ENCODE measurements around the gene ARSA.
"Not testable (repeated sequence)": the region's sequence is repeated elsewhere in the genome, so short reads cannot be mapped to it uniquely, and the experiment has no call there.

Gene ARSA

GRCh38 chr22:50671641-50672040 lies 43.7 kb upstream of the ARSA start:
- H3K27me3 ChIP-seq (ENCODE audit: insufficient read depth, low read length) = peaks cover 36% of the 10 kb centered on the region
- no peaks in the 10 kb centered on the region for H3K36me3 ChIP-seq (ENCODE audit: insufficient read depth, low read length)
- 89% methylated on average over 11 of the region's 11 CpGs for WGBS
- no peaks in the 10 kb centered on the region for H3K4me1 ChIP-seq (ENCODE audit: insufficient read depth, low read length)
- no peaks in the 10 kb centered on the region for H3K9me3 ChIP-seq (ENCODE audit: insufficient read depth, low read depth, low read length)
- no peak overlapping the region for H3K27ac ChIP-seq (ENCODE audit: low read depth, low read length)
- no peak overlapping the region for H3K4me3 ChIP-seq (ENCODE audit: low read length)
- no peak overlapping the region for H3K9ac ChIP-seq (ENCODE audit: low read depth, low read length)

- H3K9ac ChIP-seq (ENCODE audit: low read depth, low read length) = no peak overlapping the region
- no peak overlapping the region for H3K27ac ChIP-seq (ENCODE audit: low read depth, low read length)
- peaks cover 32% of the 10 kb centered on the region for H3K27me3 ChIP-seq (ENCODE audit: insufficient read depth, low read length)
- WGBS = 73% methylated on average over 10 of the region's 10 CpGs
- no peak overlapping the region for H3K4me3 ChIP-seq (ENCODE audit: low read length)
- no peaks in the 10 kb centered on the region for H3K9me3 ChIP-seq (ENCODE audit: insufficient read depth, low read depth, low read length)
- H3K4me1 ChIP-seq (ENCODE audit: insufficient read depth, low read length) = no peaks in the 10 kb centered on the region
- no peaks in the 10 kb centered on the region for H3K36me3 ChIP-seq (ENCODE audit: insufficient read depth, low read length)
These were observed 43.1 kb upstream of the ARSA start for GRCh38 chr22:50670914-50671538.

- no peaks in the 10 kb centered on the region for H3K4me1 ChIP-seq (ENCODE audit: insufficient read depth, low read length)
- H3K27me3 ChIP-seq (ENCODE audit: insufficient read depth, low read length) = peaks cover 26% of the 10 kb centered on the region
- no peak overlapping the region for H3K9ac ChIP-seq (ENCODE audit: low read depth, low read length)
- H3K36me3 ChIP-seq (ENCODE audit: insufficient read depth, low read length) = no peaks in the 10 kb centered on the region
- 79% methylated on average over 4 of the region's 4 CpGs for WGBS
- no peaks in the 10 kb centered on the region for H3K9me3 ChIP-seq (ENCODE audit: insufficient read depth, low read depth, low read length)
- H3K4me3 ChIP-seq (ENCODE audit: low read length) = no peak overlapping the region
- H3K27ac ChIP-seq (ENCODE audit: low read depth, low read length) = no peak overlapping the region
These were observed 42.6 kb upstream of the ARSA start for GRCh38 chr22:50670513-50670912.

GRCh38 chr22:50665738-50666137 lies 37.8 kb upstream of the ARSA start:
- Histone ChIP-seq H3K9me3 (ENCODE audit: insufficient read depth, low read depth, low read length) (no peaks in the 10 kb centered on the region), H3K4me3 (ENCODE audit: low read length) (no peak overlapping the region), H3K9ac (ENCODE audit: low read depth, low read length) (no peak overlapping the region), H3K27me3 (ENCODE audit: insufficient read depth, low read length) (peaks cover 2% of the 10 kb centered on the region; the same call in 1 of the 2 replicates), H3K36me3 (ENCODE audit: insufficient read depth, low read length) (no peaks in the 10 kb centered on the region), H3K27ac (ENCODE audit: low read depth, low read length) (no peak overlapping the region), H3K4me1 (ENCODE audit: insufficient read depth, low read length) (no peaks in the 10 kb centered on the region)
- 87% methylated on average over 2 of the region's 2 CpGs for WGBS

GRCh38 chr22:50665212-50665611 lies 37.3 kb upstream of the ARSA start:
- H3K9ac ChIP-seq (ENCODE audit: low read depth, low read length) = no peak overlapping the region
- 92% methylated on average over 12 of the region's 12 CpGs for WGBS

GRCh38 chr22:50660306-50660705 lies 32.4 kb upstream of the ARSA start:
- Histone ChIP-seq H3K27me3 (ENCODE audit: insufficient read depth, low read length) (peaks cover 3% of the 10 kb centered on the region; the same call in 1 of the 2 replicates), H3K27ac (ENCODE audit: low read depth, low read length) (no peak overlapping the region)

More at GRCh38 chr22:50665212-50665611, 37.3 kb upstream of the ARSA start:
- Histone ChIP-seq H3K4me3 (ENCODE audit: low read length) (no peak overlapping the region), H3K27ac (ENCODE audit: low read depth, low read length) (no peak overlapping the region), H3K36me3 (ENCODE audit: insufficient read depth, low read length) (no peaks in the 10 kb centered on the region), H3K9me3 (ENCODE audit: insufficient read depth, low read depth, low read length) (no peaks in the 10 kb centered on the region), H3K27me3 (ENCODE audit: insufficient read depth, low read length) (peaks cover 2% of the 10 kb centered on the region; the same call in 1 of the 2 replicates), H3K4me1 (ENCODE audit: insufficient read depth, low read length) (no peaks in the 10 kb centered on the region)

GRCh38 chr22:50659711-50660110 lies 31.8 kb upstream of the ARSA start:
- 94% methylated on average over 6 of the region's 7 CpGs for WGBS
- not testable (repeated sequence) for H3K27me3 ChIP-seq (ENCODE audit: insufficient read depth, low read length); H3K9me3 ChIP-seq (ENCODE audit: insufficient read depth, low read depth, low read length); H3K27ac ChIP-seq (ENCODE audit: low read depth, low read length); H3K4me3 ChIP-seq (ENCODE audit: low read length); H3K4me1 ChIP-seq (ENCODE audit: insufficient read depth, low read length); H3K36me3 ChIP-seq (ENCODE audit: insufficient read depth, low read length); H3K9ac ChIP-seq (ENCODE audit: low read depth, low read length)

More at GRCh38 chr22:50660306-50660705, 32.4 kb upstream of the ARSA start:
- Histone ChIP-seq H3K9ac (ENCODE audit: low read depth, low read length) (no peak overlapping the region), H3K4me3 (ENCODE audit: low read length) (no peak overlapping the region), H3K4me1 (ENCODE audit: insufficient read depth, low read length) (no peaks in the 10 kb centered on the region), H3K9me3 (ENCODE audit: insufficient read depth, low read depth, low read length) (no peaks in the 10 kb centered on the region), H3K36me3 (ENCODE audit: insufficient read depth, low read length) (no peaks in the 10 kb centered on the region)

- H3K9me3 ChIP-seq (ENCODE audit: insufficient read depth, low read depth, low read length) = no peaks in the 10 kb centered on the region
- 90% methylated on average over 4 of the region's 4 CpGs for WGBS
- H3K27me3 ChIP-seq (ENCODE audit: insufficient read depth, low read length) = peaks cover 3% of the 10 kb centered on the region; the same call in 1 of the 2 replicates
- no peaks in the 10 kb centered on the region for H3K36me3 ChIP-seq (ENCODE audit: insufficient read depth, low read length)
- no peaks in the 10 kb centered on the region for H3K4me1 ChIP-seq (ENCODE audit: insufficient read depth, low read length)
- H3K4me3 ChIP-seq (ENCODE audit: low read length) = no peak overlapping the region
- H3K9ac ChIP-seq (ENCODE audit: low read depth, low read length) = no peak overlapping the region
- no peak overlapping the region for H3K27ac ChIP-seq (ENCODE audit: low read depth, low read length)
These were observed 30.0 kb upstream of the ARSA start for GRCh38 chr22:50657925-50658324.

GRCh38 chr22:50656122-50657070 lies 28.4 kb upstream of the ARSA start:
- WGBS = 75% methylated on average over 23 of the region's 23 CpGs
- H3K27ac ChIP-seq (ENCODE audit: low read depth, low read length) = no peak overlapping the region
- no peak overlapping the region for H3K9ac ChIP-seq (ENCODE audit: low read depth, low read length)

GRCh38 chr22:50654664-50655063 lies 26.7 kb upstream of the ARSA start:
- H3K4me1 ChIP-seq (ENCODE audit: insufficient read depth, low read length); H3K4me3 ChIP-seq (ENCODE audit: low read length); H3K9ac ChIP-seq (ENCODE audit: low read depth, low read length); H3K36me3 ChIP-seq (ENCODE audit: insufficient read depth, low read length); H3K27me3 ChIP-seq (ENCODE audit: insufficient read depth, low read length); H3K27ac ChIP-seq (ENCODE audit: low read depth, low read length): not testable (repeated sequence)
- peaks cover 12% of the 10 kb centered on the region for H3K9me3 ChIP-seq (ENCODE audit: insufficient read depth, low read depth, low read length)
- WGBS = 92% methylated on average over 6 of the region's 6 CpGs

More at GRCh38 chr22:50656122-50657070, 28.4 kb upstream of the ARSA start:
- Histone ChIP-seq H3K27me3 (ENCODE audit: insufficient read depth, low read length) (peaks cover 3% of the 10 kb centered on the region; the same call in 1 of the 2 replicates), H3K36me3 (ENCODE audit: insufficient read depth, low read length) (no peaks in the 10 kb centered on the region), H3K4me3 (ENCODE audit: low read length) (no peak overlapping the region), H3K4me1 (ENCODE audit: insufficient read depth, low read length) (no peaks in the 10 kb centered on the region), H3K9me3 (ENCODE audit: insufficient read depth, low read depth, low read length) (peaks cover under 1% of the 10 kb centered on the region; the same call in 1 of the 2 replicates)

GRCh38 chr22:50653256-50653655 lies 25.3 kb upstream of the ARSA start:
- H3K27ac ChIP-seq (ENCODE audit: low read depth, low read length) = no peak overlapping the region
- H3K9ac ChIP-seq (ENCODE audit: low read depth, low read length) = no peak overlapping the region
- no peak overlapping the region for H3K4me3 ChIP-seq (ENCODE audit: low read length)
- H3K4me1 ChIP-seq (ENCODE audit: insufficient read depth, low read length) = no peaks in the 10 kb centered on the region
- H3K9me3 ChIP-seq (ENCODE audit: insufficient read depth, low read depth, low read length) = peaks cover 24% of the 10 kb centered on the region
- H3K27me3 ChIP-seq (ENCODE audit: insufficient read depth, low read length) = peaks cover 3% of the 10 kb centered on the region; the same call in 1 of the 2 replicates
- 94% methylated on average over 10 of the region's 10 CpGs for WGBS
- H3K36me3 ChIP-seq (ENCODE audit: insufficient read depth, low read length) = no peaks in the 10 kb centered on the region
